ENCODE data around the gene ZPLD1. TPM values are rescaled to one million over a fixed set of nuclear protein-coding genes. Genes with fewer than 3 reads are reported as not detected.

ZPLD1 gene
- total and polyA plus RNA-seq, 2 of the 8 experiments (the other 6 are each of a cell fraction or from before 2014, with no cell fraction given), result not detected

- Histone ChIP-seq H3K9ac (replicated peaks in 1 of 4; ENCODE audit: extremely low read depth in 1 of 4, low read depth in 3 of 4, low read length in 3 of 4) (no peak overlapping the region), H4K8ac (ENCODE audit: extremely low read depth, insufficient read depth, low read length) (no peak overlapping the region), H2BK12ac (ENCODE audit: low read depth, low read length) (no peak overlapping the region), H2AK5ac (ENCODE audit: low read depth, low read length) (no peak overlapping the region), H4K91ac (replicated peaks; ENCODE audit: insufficient read length, low read length) (no peak overlapping the region), H3K9me3 (ENCODE audit: insufficient read depth in 2 of 2, low read depth in 1 of 2, low read length in 1 of 2) (no peaks in the 10 kb centered on the region), H2BK15ac (ENCODE audit: low read length) (no peak overlapping the region), H3K4me2 (ENCODE audit: insufficient read depth in 1 of 2, low read depth in 2 of 2, low read length in 2 of 2) (no peak overlapping the region), H4K20me1 (replicated peaks in 1 of 2; ENCODE audit: control insufficient read depth in 1 of 2, insufficient read depth in 2 of 2, low read length in 2 of 2) (no peaks in the 10 kb centered on the region), H3K4me1 (replicated peaks in 1 of 4; ENCODE audit: control insufficient read depth in 3 of 4, insufficient read depth in 4 of 4, low read length in 3 of 4) (no peaks in the 10 kb centered on the region), H3K18ac (ENCODE audit: extremely low read depth, low read length) (no peak overlapping the region), H3K79me1 (ENCODE audit: low read depth, low read length) (no peaks in the 10 kb centered on the region), H3K4me3 (ENCODE audit: extremely low read depth in 1 of 4, insufficient read depth in 2 of 4, low read depth in 3 of 4, low read length in 4 of 4) (no peak overlapping the region), H3K23ac (ENCODE audit: insufficient read length) (no peak overlapping the region), H4K5ac (ENCODE audit: insufficient read length, low read depth, low read length) (no peak overlapping the region), H3K27me3 (replicated peaks in 1 of 4; ENCODE audit: control insufficient read depth in 3 of 4, extremely low read depth in 1 of 4, insufficient read depth in 3 of 4, low read length in 3 of 4) (no peaks in the 10 kb centered on the region), H2AFZ (ENCODE audit: low read length) (no peak overlapping the region), H3K79me2 (ENCODE audit: control insufficient read depth in 1 of 2, insufficient read depth in 2 of 2, low read length in 2 of 2) (no peaks in the 10 kb centered on the region), H3K56ac (replicated peaks; ENCODE audit: insufficient read length, low read depth, low read length) (no peak overlapping the region), H3K4ac (replicated peaks; ENCODE audit: insufficient read length, low read depth, low read length) (no peak overlapping the region), H2BK20ac (ENCODE audit: low read length) (no peak overlapping the region), H3K36me3 (ENCODE audit: control insufficient read depth in 2 of 4, insufficient read depth in 4 of 4, low read length in 3 of 4) (no peaks in the 10 kb centered on the region), H2BK120ac (replicated peaks; ENCODE audit: low read depth, low read length) (no peak overlapping the region), H3K23me2 (ENCODE audit: low read depth, low read length) (no peaks in the 10 kb centered on the region; the same call in 1 of the 2 replicates), H3K27ac (ENCODE audit: low read depth, low read length) (no peak overlapping the region), H3K14ac (ENCODE audit: insufficient read length) (no peak overlapping the region), H2BK5ac (ENCODE audit: low read depth, low read length) (no peak overlapping the region)
- DNase-seq (ENCODE audit: low read depth in 1 of 2, low spot score in 2 of 2) (no peak), FAIRE-seq (no peak)
- WGBS, 2 experiments (ENCODE audit: extremely low coverage in 1 of 2, insufficient coverage in 1 of 2, insufficient read length in 1 of 2, insufficient replicate concordance in 2 of 2, low coverage in 1 of 2, low lambda C conversion rate in 2 of 2, missing lambda C conversion rate in 1 of 2), result 89% methylated on average over 4 of the region's 4 CpGs; no CpG with 5 or more reads in 1 of the 2 experiments
- ChIA-PET CTCF (ENCODE audit: partially characterized antibody) (interaction anchor here (0.8 to 1.0 kb wide), 2 partner anchors 34 to 296 kb away, joined by 3 read pairs; no protein-coding TSS in a partner anchor), POLR2A (ENCODE audit: partially characterized antibody) (no interaction called here)
- no peak for TF ChIP-seq BACH1 (IDR thresholded peaks at IDR 0.05; ENCODE audit: low read length)
- TF ChIP-seq SAP30 (IDR thresholded peaks at IDR 0.05; ENCODE audit: insufficient read depth, insufficient replicate concordance, low read length), result no peak
- no peak for TF ChIP-seq SIX5 (IDR thresholded peaks at IDR 0.05; ENCODE audit: low read depth, low read length)
- TF ChIP-seq SIN3A (conservative IDR thresholded peaks at IDR 0.05 in 1 of 2, IDR thresholded peaks at IDR 0.05 in 1 of 2; ENCODE audit: low read depth in 1 of 2, low read length in 2 of 2), result no peak
- no peak for TF ChIP-seq NANOG (IDR thresholded peaks at IDR 0.05; ENCODE audit: insufficient read depth, low read depth, low read length, poor library complexity, severe bottlenecking)
- TF ChIP-seq SP2 (IDR thresholded peaks at IDR 0.05; ENCODE audit: low read length), result no peak
- TF ChIP-seq SIRT6 (IDR thresholded peaks at IDR 0.05; ENCODE audit: low read length), result no peak
- no peak for TF ChIP-seq CTCF (IDR thresholded peaks at IDR 0.05; ENCODE audit: control extremely low read depth in 1 of 3, insufficient read depth in 1 of 3, low read depth in 1 of 3, low read length in 3 of 3)
- no peak for TF ChIP-seq SP1 (IDR thresholded peaks at IDR 0.05; ENCODE audit: low read depth, low read length)
- no peak for TF ChIP-seq GTF2F1 (IDR thresholded peaks at IDR 0.05; ENCODE audit: borderline replicate concordance, low read depth, low read length)
- no peak for TF ChIP-seq ZNF274 (IDR thresholded peaks at IDR 0.05; ENCODE audit: borderline replicate concordance, extremely low read depth, low read length)
- TF ChIP-seq KDM1A (IDR thresholded peaks at IDR 0.05; ENCODE audit: borderline replicate concordance, low read length), result no peak
These were observed 86.4 kb downstream of the ZPLD1 start for GRCh38 chr3:102521246-102521645.
